ENCODE data around the gene DHDDS. TPM values are rescaled to one million over a fixed set of nuclear protein-coding genes. Genes with fewer than 3 reads are reported as not detected.

The DHDDS gene
- total RNA-seq, 2 experiments from 2014 or later: 33.3 to 36.9 TPM

- CTCF ChIA-PET: interaction anchor here (1.3 kb wide), 1 partner anchor 27 kb away, joined by 3 read pairs; no protein-coding TSS in a partner anchor
- DNase-seq: peak; percentile 94
Measured at GRCh38 chr1:26472901-26473845, 41.1 kb downstream of the DHDDS start.

GRCh38 chr1:26474818-26475217, 42.7 kb downstream of the DHDDS start:
- ATAC-seq: no peak
- intact Hi-C loops (cut with micrococcal nuclease): no loop called here
- peak overlapping the region; percentile 89 for H3K4me3 Mint-ChIP-seq
- H3K4me1 Mint-ChIP-seq (ENCODE audit: low read depth): peaks cover 46% of the 10 kb centered on the region
- no peak for DNase-seq
- no peaks in the 10 kb centered on the region for H3K27me3 Mint-ChIP-seq
- ChIA-PET CTCF (no interaction called here), POLR2A (interaction anchor here (1.9 kb wide), 1 partner anchor 25 kb away, joined by 12 read pairs; no protein-coding TSS in a partner anchor)
- no peak for TF ChIP-seq CTCF (IDR thresholded peaks at IDR 0.05)
- H3K27ac Mint-ChIP-seq: peak overlapping the region; percentile 66
- peaks cover 48% of the 10 kb centered on the region for H3K36me3 Mint-ChIP-seq (ENCODE audit: low read depth)
- no peaks in the 10 kb centered on the region for H3K9me3 Mint-ChIP-seq

More at GRCh38 chr1:26472901-26473845, 41.1 kb downstream of the DHDDS start:
- H3K36me3 Mint-ChIP-seq (ENCODE audit: low read depth): peaks cover 47% of the 10 kb centered on the region
- intact Hi-C loops (cut with micrococcal nuclease): no loop called here
- ATAC-seq: peak; percentile 71
- POLR2A ChIA-PET: interaction anchor here (1.5 to 2.9 kb wide), 4 partner anchors 9 to 41 kb away, joined by 4 to 24 read pairs (median 7); partner anchors contain the start of gene DHDDS
- no peak for TF ChIP-seq CTCF (IDR thresholded peaks at IDR 0.05)
- peak overlapping the region; percentile 40 for H3K27ac Mint-ChIP-seq
- H3K4me1 Mint-ChIP-seq (ENCODE audit: low read depth): peaks cover 49% of the 10 kb centered on the region
- H3K9me3 Mint-ChIP-seq: no peaks in the 10 kb centered on the region
- H3K27me3 Mint-ChIP-seq: no peaks in the 10 kb centered on the region
- H3K4me3 Mint-ChIP-seq: peak overlapping the region; percentile 89

GRCh38 chr1:26475989-26476388, 43.9 kb downstream of the DHDDS start:
- H3K4me1 Mint-ChIP-seq (ENCODE audit: low read depth): peaks cover 36% of the 10 kb centered on the region
- POLR2A ChIA-PET: interaction anchor here (0.6 to 1.9 kb wide), 2 partner anchors 24 to 310 kb away, joined by 3 to 12 read pairs; no protein-coding TSS in a partner anchor
- H3K4me3 Mint-ChIP-seq: no peak overlapping the region
- peaks cover 44% of the 10 kb centered on the region for H3K36me3 Mint-ChIP-seq (ENCODE audit: low read depth)
- DNase-seq (no peak), ATAC-seq (no peak)
- intact Hi-C loops (cut with micrococcal nuclease): no loop called here
- TF ChIP-seq CTCF (IDR thresholded peaks at IDR 0.05): no peak
- H3K27me3 Mint-ChIP-seq: no peaks in the 10 kb centered on the region
- no peaks in the 10 kb centered on the region for H3K9me3 Mint-ChIP-seq
- CTCF ChIA-PET: no interaction called here
- peak overlapping the region; percentile 72 for H3K27ac Mint-ChIP-seq

GRCh38 chr1:26476958-26477357, 44.8 kb downstream of the DHDDS start:
- ChIA-PET POLR2A (interaction anchor here (0.6 to 0.9 kb wide), 3 partner anchors 19 to 411 kb away, joined by 3 to 4 read pairs (median 3); no protein-coding TSS in a partner anchor), CTCF (interaction anchor here (0.7 kb wide), 1 partner anchor 23 kb away, joined by 3 read pairs; no protein-coding TSS in a partner anchor)
- H3K36me3 Mint-ChIP-seq (ENCODE audit: low read depth): peaks cover 44% of the 10 kb centered on the region
- ATAC-seq (no peak), DNase-seq (no peak)
- H3K4me1 Mint-ChIP-seq (ENCODE audit: low read depth): peaks cover 30% of the 10 kb centered on the region
- no peaks in the 10 kb centered on the region for H3K27me3 Mint-ChIP-seq
- intact Hi-C loops (cut with micrococcal nuclease): no loop called here
- no peak overlapping the region for H3K4me3 Mint-ChIP-seq
- H3K27ac Mint-ChIP-seq: peak overlapping the region; percentile 39
- no peaks in the 10 kb centered on the region for H3K9me3 Mint-ChIP-seq
- TF ChIP-seq CTCF (IDR thresholded peaks at IDR 0.05): no peak
